ENCODE data around the gene OTUD3.

OTUD3 gene

GRCh38 chr1:19955534-19956170 is 73.5 kb downstream of the OTUD3 start:
- no peak for DNase-seq (ENCODE audit: low spot score)

GRCh38 chr1:19957779-19958178 is 75.6 kb downstream of the OTUD3 start:
- DNase-seq (ENCODE audit: low spot score): no peak

GRCh38 chr1:19960591-19960990 is 78.4 kb downstream of the OTUD3 start:
- DNase-seq (ENCODE audit: low spot score): no peak
